NCI-H2107 treated with DMSO at 0.1 percent for 48 hours (cell line): ENCODE data around the gene MYH7.

Experiments
- DNase-seq: peaks from one replicate; lab custom pipeline; 2025; ENCODE audit not compliant: unreplicated experiment; lab: John Stamatoyannopoulos, UW

The MYH7 gene

GRCh38 chr14:23449314-23449713, 13.9 kb upstream of the MYH7 start:
- no peak for DNase-seq

- DNase-seq = no peak
Observed at GRCh38 chr14:23447361-23448350, 12.2 kb upstream of the MYH7 start.

GRCh38 chr14:23446291-23446851, 10.9 kb upstream of the MYH7 start:
- no peak for DNase-seq

- no peak for DNase-seq
Observed at GRCh38 chr14:23445773-23446172, 10.3 kb upstream of the MYH7 start.

- DNase-seq = no peak
Observed at GRCh38 chr14:23444314-23444713, 8.9 kb upstream of the MYH7 start.

GRCh38 chr14:23443881-23444280, 8.4 kb upstream of the MYH7 start:
- no peak for DNase-seq

- no peak for DNase-seq
Observed at GRCh38 chr14:23443411-23443812, 8.0 kb upstream of the MYH7 start.

- no peak for DNase-seq
Observed at GRCh38 chr14:23442721-23443356, 7.4 kb upstream of the MYH7 start.

GRCh38 chr14:23441076-23441475, 5.6 kb upstream of the MYH7 start:
- no peak for DNase-seq

- DNase-seq = no peak
Observed at GRCh38 chr14:23439107-23439835, 3.8 kb upstream of the MYH7 start.

GRCh38 chr14:23438101-23438971, 2.9 kb upstream of the MYH7 start:
- peak; percentile 88 for DNase-seq

GRCh38 chr14:23437133-23438100, 2.0 kb upstream of the MYH7 start:
- DNase-seq = peak; percentile 17

GRCh38 chr14:23436327-23437132, 1.1 kb upstream of the MYH7 start:
- peak; percentile 32 for DNase-seq

GRCh38 chr14:23434488-23435222, 805 bp downstream of the MYH7 start:
- no peak for DNase-seq

GRCh38 chr14:23433457-23433856, 2.0 kb downstream of the MYH7 start:
- DNase-seq = no peak

GRCh38 chr14:23432946-23433345, 2.5 kb downstream of the MYH7 start:
- DNase-seq = no peak

- DNase-seq = no peak
Observed at GRCh38 chr14:23432102-23432925, 3.1 kb downstream of the MYH7 start.
